ELF-1 (cell line): ENCODE data around the gene MCM3.

ENCODE experiments used
- DNase-seq: peaks from one replicate; pipeline ENCODE4 v3.0.0-alpha.2; 2016; ENCODE audit warnings: low read depth, low spot score

The MCM3 gene

DNA sequence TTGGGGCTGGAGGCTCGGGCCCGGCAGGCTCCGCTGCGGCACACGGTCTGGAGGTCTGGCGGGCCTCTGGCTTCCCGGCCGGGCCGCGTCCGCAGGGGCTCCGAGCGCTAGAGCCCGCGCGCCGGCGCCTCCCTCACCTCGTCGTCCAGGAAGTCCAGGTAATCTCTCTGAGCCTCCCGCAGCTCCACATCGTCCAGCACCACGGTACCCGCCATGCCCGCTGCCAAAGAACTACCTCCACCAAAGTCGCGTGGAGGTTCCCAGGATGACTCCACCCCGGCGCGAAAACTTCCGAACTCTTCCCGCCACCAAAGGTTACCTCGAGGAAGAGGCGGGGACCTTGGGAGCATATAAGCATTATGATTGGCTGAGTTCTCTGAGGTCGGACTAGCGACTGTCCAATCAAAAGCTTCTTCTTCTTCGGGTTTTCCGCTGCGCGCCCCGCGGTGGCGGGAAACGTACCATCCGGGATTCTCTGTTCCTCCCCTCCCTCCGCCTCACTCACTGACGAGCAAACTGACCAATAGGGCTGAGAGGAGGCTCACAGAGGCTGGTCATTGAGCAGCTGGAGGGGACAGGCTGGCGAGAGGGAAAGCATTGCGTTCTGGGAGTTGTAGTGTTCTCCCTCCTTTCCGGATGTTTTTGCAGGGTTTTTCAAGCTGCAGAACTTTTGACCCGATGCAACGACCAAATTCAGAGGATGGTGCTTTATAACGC lies at the start of gene MCM3:
MCM3 (minus strand) TSS at position 283 of the 717 bp plus-strand sequence; CDS start at position 215, 68 bp downstream.
- DNase-seq, result peak; percentile 100

- DNase-seq, result no peak
Measured at GRCh38 chr6:52333840-52334200, 49.3 kb upstream of the MCM3 start.

DNA sequence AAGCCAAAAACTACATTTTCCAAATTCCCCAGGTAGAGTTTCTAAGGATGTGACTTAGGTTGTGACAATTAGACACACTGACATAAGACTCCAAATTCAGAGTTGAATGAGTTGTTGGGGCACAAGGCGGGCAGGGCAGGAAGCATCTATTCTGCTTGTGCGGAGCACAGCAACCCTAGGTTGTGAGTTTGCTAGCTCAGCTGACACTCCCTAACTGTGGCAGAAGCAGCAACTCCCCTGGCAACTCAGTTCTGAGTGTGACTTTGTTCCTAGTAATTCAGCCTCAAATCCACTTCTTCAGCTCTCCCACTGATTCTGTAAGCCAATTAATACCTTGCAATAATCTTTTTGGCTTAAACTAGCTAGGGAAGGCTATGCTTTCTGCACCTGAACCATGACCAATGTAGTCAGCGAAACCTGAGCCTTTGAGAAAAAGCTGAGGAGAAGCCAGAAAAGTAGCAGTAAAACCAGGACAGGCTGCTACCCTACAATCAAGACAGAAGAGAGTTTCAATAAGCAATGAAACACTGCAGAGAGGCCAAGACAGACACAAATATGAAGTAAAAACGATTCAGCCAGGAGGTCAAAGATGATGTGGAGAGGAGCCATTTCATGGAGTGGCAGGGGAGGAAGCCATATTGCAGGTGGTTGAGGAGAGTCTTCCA lies 47.4 kb upstream of the MCM3 start:
- no peak for DNase-seq

GRCh38 chr6:52330470-52330869 lies 45.9 kb upstream of the MCM3 start:
- DNase-seq, result no peak

GRCh38 chr6:52328729-52329128 lies 44.2 kb upstream of the MCM3 start:
- no peak for DNase-seq

- DNase-seq, result no peak
Measured at GRCh38 chr6:52328303-52328662, 43.7 kb upstream of the MCM3 start.

DNA sequence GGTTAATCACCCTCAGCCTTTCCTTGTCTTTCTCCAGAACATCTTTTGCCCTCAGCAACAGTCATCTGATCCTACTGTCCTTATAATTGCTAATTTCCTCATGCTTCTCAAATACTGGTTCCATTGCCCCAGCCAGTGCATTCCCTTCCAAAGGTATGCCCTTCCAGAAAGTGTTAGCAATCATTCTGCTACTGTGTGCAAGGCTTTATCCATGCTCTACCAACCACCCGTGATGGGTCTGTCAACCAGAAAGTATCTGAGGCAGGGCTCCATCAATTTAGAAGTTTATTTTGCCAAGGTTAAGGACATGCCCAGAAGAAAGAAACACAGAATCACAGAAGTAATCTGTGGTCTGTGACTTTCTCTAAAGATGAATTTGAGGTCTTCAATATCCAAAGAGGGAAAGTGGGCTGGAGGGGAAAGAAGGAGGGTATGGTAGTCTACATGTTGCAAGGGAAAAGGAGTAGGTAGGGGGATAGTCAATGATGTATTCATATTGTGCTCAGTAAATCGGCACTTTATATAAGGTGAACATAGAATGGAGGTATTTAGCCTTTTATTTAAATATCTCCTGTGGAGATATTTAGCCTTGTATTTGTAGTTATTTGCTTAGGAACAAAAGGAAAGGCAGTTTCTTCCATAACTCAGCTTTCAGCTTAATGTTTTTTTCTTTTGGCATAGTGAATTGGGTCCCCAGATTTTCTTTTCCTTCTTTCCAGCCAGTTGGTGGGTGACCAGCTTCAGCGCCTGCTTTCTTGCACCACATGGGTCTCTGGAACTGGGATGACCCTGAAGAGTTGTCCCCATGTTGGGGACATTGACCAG lies 42.2 kb upstream of the MCM3 start:
- DNase-seq, result no peak

DNA sequence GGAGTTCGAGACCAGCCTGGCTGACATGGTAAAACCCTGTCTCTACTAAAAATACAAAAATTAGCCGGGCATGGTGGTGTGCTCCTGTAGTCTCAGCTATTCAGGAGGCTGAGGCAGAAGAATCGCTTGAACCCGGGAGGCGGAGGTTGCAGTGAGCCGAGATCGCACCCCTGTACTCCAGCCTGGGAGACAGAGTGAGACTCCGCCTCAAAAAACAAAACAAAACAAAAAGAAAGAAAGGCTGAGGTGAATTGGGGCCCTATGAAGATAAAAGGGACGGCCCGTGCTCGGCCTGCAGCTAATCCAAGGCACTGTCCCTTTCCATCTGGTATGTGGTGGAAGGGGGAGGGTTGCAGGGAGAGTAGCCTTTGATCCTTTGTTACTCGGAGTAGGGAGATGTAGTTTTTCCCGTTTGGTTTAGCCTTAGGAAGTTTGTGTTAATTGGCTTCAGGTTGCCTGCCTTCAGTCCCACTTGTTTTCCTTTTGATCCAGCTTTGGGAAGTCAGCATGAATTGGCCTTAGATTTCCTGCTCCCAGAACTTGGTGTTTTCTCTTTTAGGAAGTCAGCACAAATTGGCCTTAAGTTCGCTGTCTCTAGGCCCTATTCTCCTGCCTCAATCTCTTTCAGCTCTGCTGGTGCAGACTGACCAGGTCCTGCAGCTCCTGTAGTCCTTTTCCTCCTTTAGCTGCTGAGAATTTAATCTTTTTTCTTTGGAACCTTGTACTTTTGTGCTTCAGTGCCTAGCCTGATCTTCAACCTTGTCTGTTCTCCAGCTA lies 41.3 kb upstream of the MCM3 start:
- DNase-seq, result peak; percentile 98

GRCh38 chr6:52324189-52324588 lies 39.6 kb upstream of the MCM3 start:
- DNase-seq, result no peak

GRCh38 chr6:52317841-52318581 lies 33.5 kb upstream of the MCM3 start:
- DNase-seq, result no peak

DNA sequence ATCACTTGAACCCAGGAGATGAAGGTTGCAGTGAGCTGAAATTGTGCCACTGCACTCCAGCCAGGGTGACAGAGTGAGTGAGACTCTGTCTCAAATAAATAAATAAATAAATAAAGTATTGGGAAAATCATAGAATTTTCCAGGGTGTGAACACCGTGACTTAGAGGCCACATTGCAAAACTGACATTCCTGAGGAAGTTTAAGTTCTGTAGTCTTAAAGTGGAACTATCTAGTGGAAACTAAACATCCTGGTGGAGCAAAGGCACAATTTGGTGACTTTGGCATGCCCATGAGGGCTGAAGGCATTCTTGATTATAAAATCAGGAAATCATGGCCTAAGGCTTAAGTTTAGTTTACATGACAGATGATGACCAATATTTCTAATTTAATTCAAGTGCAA lies 32.7 kb upstream of the MCM3 start:
- no peak for DNase-seq

DNA sequence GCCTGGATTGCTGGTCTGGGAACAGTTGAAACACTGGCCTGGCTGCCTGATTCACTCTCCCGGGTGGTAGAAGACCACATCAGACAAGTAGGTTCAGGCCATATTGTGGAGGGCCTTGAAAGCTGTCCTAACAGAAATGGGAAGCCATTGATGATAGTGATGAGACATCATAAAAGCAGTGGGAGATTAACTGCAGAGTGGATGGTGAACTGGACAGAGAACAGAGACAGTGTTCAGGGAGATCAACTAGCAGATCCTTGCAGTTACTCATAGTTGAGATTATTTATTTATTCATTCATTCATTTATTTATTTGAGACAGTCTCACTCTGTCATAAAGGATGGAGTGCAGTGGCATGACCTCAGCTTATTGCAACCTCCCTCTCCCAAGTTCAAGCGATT lies 30.2 kb upstream of the MCM3 start:
- DNase-seq, result no peak

DNA sequence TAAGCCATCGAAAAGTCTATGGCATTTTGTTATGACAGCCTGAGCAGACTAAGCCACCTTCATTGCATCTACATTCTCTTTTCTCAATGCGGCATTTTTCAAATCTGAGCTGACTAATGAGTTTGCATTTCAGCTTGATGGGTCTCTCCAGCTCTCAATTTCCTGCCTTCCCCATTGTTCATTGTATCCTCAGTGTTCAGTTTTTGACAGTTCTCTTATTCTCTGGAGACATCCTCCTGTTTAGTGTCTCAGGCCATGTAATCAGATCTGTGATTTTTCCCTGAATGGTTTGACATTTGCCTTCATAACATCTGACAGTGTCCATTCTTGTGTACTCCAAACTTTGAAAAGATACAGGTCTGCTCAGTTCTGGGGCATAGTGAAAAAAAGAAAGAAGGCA lies 27.9 kb upstream of the MCM3 start:
- DNase-seq, result no peak

DNA sequence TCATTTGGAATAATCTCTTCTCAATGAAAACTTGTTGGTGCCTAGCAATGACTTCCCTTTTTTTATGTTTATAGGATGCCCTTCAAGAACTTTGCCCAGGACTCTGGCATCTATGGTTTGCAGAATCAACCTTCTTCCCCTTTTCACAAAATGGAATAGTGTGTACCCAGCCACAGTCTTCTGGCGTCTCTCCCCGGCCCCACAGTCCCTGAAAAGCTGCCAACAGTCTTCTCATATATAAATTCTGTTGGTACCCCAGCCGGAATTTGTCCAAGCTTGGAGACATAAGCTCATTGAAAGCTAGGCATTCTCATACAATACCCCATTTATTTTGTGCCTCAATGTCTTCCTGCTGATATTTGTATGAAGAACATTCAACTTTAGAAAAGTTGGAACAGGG lies 26.4 kb upstream of the MCM3 start:
- DNase-seq, result no peak

GRCh38 chr6:52307900-52308372 lies 23.4 kb upstream of the MCM3 start:
- no peak for DNase-seq

DNA sequence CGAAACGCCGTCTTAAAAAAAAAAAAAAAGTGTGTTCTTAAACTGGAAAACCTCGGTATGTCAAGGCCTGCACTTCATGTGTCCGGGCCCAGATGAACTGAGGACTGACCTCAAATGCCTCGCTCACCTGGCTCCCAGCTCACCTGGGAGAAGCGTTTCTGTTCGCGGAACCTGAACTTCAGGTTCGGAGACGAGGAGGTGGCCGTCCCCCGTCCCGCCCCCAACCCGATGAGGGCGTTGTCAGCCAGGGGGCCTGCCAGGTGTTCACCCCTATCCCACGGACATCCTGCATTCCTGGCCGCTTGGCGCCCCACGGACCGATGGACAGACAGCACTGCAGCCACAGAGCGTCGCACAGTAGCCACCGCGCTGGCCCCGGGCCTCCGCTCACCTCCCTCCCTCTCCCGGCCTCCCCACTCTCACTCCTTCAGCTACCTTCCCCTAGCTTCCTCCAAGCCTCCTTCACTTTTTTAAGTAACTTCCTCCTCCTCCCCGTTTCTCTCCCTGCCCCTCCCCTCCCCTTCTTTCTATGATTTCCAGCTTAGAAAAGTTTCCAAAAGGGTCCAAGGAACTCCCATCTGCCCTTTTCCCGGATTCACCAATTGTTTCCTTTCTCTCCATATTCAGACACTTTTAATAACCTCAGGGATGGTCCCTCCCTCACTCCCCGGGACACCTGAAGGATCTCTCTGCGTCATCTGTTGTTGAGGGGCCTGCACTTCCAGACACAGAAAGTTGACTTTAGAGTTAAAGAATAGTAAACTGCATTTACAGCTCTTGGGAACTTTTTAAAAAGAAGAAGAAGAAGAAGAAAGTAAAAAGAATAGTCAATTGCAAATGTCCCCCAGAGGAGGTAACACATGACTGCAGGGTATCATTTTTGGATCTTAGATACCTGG lies 22.7 kb upstream of the MCM3 start:
- DNase-seq, result peak; percentile 75

GRCh38 chr6:52305948-52306767 lies 21.6 kb upstream of the MCM3 start:
- no peak for DNase-seq

- no peak for DNase-seq
Measured at GRCh38 chr6:52305411-52305810, 20.9 kb upstream of the MCM3 start.

- no peak for DNase-seq
Measured at GRCh38 chr6:52304983-52305390, 20.4 kb upstream of the MCM3 start.
